Measurements from ENCODE around the gene RPS6KA5.

RPS6KA5 gene

DNA sequence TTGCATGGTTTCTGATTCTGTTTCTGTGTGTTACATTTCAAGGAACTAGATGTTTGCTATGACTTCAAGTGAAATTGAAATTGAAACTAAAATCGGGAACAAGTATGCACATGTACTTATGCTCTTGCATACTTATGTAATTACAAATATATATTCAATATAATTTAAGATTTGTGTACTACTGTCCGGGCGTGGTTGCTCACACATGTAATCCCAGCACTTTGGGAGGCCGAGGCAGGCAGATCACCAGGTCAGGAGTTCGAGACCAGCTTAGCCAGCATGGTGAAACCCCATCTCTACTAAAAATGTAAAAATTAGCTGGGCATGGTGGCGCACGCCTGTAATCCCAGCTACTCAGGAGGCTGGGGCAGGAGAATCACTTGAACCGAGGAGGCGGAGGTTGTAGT lies 37.8 kb downstream of the RPS6KA5 start:
- DNase-seq: peak; percentile 81

- DNase-seq: peak; percentile 20
Observed at GRCh38 chr14:91021991-91022621, 38.3 kb downstream of the RPS6KA5 start.

DNA sequence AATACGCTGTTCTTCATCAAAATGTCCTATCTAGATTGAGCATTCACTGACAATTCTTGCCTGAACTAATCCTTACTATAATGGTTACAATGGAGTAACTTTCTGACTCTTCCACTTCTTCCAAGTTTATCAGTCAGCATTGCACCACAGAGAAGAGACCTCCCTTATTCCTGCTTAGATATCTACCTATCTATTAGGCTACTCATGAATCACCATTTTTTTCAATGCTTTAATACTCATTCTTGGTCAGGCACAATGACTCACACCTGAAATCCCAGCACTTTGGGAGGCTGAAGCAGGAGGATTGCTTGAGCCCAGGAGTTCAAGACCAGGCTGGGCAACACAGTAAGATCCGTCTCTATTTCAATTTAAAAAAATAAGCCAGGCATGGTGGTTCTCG lies 39.3 kb downstream of the RPS6KA5 start:
- DNase-seq: no peak

- no peak for DNase-seq
Observed at GRCh38 chr14:91019673-91020072, 40.8 kb downstream of the RPS6KA5 start.

DNA sequence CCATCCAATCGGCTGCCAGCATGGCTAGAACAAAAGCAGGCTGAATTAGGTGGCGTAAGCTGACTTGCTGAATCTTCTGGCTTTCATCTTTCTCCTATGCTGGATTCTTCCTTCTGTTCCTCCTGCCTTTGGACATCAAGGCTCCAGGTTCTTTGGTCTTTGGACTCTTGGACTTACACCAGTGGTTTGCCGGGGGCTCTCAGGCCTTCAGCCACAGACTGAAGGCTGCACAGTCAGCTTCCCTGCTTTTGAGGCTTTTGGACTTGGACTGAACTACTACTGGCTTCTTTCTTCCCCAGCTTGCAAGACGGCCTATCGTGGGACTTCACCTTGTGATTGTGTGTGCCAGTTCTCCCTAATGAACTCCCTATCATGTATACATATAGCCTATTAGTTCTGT lies 42.0 kb downstream of the RPS6KA5 start:
- DNase-seq: no peak

- DNase-seq: no peak
Observed at GRCh38 chr14:91016800-91017410, 43.5 kb downstream of the RPS6KA5 start.

- DNase-seq: no peak
Observed at GRCh38 chr14:91015435-91015834, 45.0 kb downstream of the RPS6KA5 start.

GRCh38 chr14:91012045-91012444 lies 48.4 kb downstream of the RPS6KA5 start:
- no peak for DNase-seq

GRCh38 chr14:91010153-91010533 lies 50.3 kb downstream of the RPS6KA5 start:
- no peak for DNase-seq

DNA sequence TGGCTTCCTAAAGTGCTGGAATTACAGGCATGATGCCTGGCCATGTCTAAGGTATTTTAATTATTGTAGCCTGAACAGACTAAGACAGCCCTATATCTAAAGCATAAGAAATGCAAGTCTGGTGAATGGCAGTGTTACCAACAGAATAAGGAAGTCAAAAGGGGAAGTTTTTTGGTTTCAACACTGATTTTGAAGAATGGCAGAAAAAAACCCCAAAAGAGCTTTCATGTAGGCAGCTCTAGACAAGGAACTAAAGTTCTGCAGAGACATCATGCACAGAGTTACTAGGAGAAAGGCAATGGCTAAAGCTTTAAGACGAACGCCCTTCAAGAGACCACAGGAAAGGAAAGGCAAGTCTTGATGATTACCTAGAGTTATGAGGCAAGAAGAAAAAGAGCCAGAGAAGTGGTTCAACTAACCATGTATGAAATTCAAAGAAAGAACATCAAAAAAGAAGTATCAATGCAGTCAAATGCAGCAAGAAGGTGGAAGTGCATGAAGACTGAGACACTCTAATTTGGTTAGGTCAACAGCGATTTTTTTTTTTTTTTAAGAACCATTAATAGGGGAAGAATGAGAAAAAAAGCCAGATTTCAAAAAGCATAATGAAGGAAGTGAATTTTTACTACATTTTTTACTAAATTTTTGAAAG lies 50.8 kb downstream of the RPS6KA5 start:
- peak; percentile 16 for DNase-seq

- DNase-seq: no peak
Observed at GRCh38 chr14:91008759-91009409, 51.6 kb downstream of the RPS6KA5 start.

DNA sequence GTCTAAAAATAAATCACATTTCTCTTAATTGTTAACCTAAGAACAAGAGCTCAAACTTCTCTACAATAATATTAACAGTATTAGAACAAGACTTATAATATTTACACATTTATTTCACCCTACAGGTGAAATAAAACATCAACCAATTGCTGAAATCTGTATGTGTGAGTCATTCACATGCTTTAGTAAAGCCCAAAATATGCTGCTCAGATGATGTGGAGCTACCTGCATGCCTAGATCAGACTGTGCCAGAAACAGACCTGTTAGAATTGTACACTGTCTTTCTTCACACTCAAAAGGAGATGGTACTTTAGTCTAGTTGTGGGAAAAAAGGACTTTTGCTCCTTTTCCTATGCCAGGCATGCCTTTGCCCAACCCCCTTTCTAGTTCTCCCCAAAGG lies 54.7 kb downstream of the RPS6KA5 start:
- no peak for DNase-seq

DNA sequence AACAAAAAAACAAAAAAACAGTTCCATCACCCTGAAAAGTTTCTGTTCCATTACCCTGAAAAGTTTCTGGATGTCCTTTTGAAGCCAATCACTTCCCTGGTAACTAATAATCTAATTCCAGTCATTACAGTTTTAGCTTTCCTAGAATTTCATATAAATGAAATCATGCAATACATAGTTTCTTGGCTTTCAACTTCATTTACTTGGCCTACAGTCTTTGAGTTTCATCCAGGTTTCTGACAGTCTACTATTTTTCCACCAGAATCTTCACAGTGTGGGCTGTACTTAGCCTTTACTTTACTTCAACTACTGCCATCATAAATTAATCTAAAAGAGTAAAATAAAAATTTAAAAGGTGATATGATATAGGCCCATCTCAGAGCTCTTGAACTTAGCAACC lies 55.5 kb downstream of the RPS6KA5 start:
- DNase-seq: no peak

GRCh38 chr14:90999299-90999698 lies 61.1 kb downstream of the RPS6KA5 start:
- no peak for DNase-seq

GRCh38 chr14:90996967-90997366 lies 63.5 kb downstream of the RPS6KA5 start:
- DNase-seq: no peak

- DNase-seq: no peak
Observed at GRCh38 chr14:90995785-90996184, 64.7 kb downstream of the RPS6KA5 start.

- DNase-seq: no peak
Observed at GRCh38 chr14:90993792-90994191, 66.6 kb downstream of the RPS6KA5 start.

- DNase-seq: no peak
Observed at GRCh38 chr14:90991690-90992443, 68.6 kb downstream of the RPS6KA5 start.

GRCh38 chr14:90990141-90990540 lies 70.3 kb downstream of the RPS6KA5 start:
- no peak for DNase-seq

DNA sequence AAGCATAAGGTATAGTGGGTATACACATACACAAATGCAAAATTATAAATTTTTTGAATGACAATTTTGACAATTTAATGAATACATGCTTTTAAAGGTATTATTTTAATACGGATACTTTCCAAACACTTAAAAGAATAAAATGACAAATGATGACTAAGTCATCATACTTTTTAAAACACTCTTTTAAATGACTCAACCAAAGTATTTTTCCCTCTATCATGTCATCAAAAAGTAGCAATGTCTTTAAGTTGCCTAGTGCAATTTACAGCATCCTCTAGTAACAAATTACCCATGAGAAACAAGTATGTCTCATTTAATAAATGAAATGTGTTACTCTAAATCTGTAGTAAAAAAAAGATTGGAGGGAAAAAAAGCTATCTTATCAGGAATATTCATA lies 73.3 kb downstream of the RPS6KA5 start:
- no peak for DNase-seq

DNA sequence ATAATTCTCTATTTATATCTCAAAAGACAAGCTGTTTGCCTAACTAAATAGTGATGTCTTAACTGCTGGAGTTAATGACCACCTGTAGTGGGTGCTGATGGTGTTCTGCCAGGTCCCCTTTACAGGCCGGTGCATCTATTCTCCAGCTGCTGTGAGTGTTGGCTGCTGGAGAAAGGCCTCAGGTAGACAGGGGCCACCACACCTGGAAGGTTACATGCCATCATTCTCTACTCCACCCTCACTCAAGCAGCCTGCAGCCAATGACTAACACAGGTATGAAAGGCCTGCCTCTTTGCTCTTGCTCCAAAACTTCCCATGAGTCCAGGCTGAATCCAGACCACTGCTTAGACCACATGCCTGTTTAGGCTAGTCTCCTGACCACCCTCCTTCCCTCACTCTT lies 73.9 kb downstream of the RPS6KA5 start:
- DNase-seq: no peak

DNA sequence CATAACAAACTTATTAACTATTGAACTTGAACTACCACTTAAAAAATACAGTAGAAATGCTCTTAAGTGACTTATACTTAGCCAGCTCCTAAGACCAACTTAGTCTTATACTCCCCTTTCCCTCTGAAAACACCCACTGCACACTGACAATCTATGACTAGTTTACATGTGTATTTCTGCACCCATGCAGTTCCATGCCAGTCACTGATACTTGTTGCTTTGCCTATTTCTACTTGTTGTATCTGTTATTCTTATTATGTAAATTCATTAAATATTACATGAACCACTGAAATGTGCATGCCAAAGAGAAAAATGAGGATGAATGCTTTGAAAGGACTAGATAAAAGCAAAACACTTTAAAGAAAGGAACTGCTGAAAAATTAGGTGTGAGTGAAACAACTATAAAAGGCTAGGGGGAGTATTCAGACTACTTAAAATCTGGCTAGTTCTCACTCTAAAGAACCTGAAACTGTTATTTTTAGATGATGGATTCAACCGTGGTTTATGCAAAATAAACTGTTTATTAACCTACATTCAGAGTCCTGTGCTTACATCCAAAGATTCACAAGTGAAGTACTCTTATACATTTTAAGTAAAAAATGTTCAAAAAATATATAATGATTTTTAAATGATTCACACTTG lies 74.7 kb downstream of the RPS6KA5 start:
- DNase-seq: no peak

DNA sequence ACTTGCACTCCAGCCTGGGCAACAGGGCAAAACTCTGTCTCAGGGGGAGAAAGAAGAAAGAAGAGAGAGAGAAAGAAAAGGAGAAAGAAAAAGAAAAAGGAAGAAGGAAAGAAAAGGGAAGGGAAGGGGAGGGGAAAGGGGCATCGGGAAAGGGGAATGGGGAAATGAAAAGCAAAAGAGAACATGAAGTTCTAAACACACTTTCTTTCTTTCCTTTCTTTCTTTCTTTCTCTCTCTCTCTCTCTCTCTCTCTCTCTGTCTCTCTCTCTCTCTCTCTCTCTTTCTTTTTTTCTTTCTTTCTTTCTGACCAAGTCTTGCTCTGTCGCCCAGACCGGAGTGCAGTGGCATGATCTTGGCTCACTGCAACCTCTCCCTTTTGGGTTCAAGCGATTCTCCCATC lies 76.9 kb downstream of the RPS6KA5 start:
- DNase-seq: no peak

Measured in activated CD4-positive, alpha-beta T cell treated with anti-CD3 and anti-CD28 coated beads, Interleukin-10, Interleukin-2, amounts not matched to agents 100 ng/mL and 50 ng/mL, durations not matched to agents 16 hours and 8 hours (primary cell).